Panc1 (cell line): ENCODE measurements around the gene AFF2.

Experiments
- POLR2AphosphoS5 ChIP-seq: IDR thresholded peaks from 2 replicates; pipeline ENCODE4 v1.6.1; 2012; ENCODE audit warnings: mild to moderate bottlenecking, low read depth, low read length, moderate library complexity
- TF ChIP-seq, protein P1 (sequence below): fragments of 450-650 bp; IDR thresholded peaks from 2 replicates; pipeline ENCODE4 v1.5.1; 2017; ENCODE audit warnings: mild to moderate bottlenecking
- TF ChIP-seq, protein P2 (sequence below), 2 experiments: IDR thresholded peaks; 2 replicates each; pipeline ENCODE4 v1.6.1; 2011 to 2012; ENCODE audit warnings: low read depth in 2 of 2, control low read depth in 1 of 2, low read length in 1 of 2, mild to moderate bottlenecking in 1 of 2, moderate library complexity in 1 of 2; ENCODE audit not compliant: insufficient read depth in 1 of 2

DNA sequence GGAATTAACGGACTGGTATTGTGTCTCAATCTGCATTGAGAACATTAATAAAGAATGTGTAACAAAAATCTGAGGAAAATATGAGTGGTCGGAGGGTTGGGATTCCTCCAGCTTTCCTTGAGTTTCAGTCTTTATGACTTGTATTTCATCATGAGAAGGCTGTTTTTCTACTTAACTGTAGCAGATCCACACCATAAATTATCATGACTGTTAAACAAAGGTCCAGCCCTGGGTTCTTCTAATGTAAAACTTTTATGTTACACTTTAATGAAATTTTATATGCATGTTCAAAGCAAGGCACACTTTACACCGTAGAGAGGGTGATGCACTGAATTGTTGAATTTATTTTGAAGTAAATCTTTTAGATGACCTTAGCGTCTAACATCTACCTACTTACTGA is 7.0 kb downstream of the AFF2 start:
- no peak for TF ChIP-seq POLR2AphosphoS5
- TF ChIP-seq, protein P1, sequence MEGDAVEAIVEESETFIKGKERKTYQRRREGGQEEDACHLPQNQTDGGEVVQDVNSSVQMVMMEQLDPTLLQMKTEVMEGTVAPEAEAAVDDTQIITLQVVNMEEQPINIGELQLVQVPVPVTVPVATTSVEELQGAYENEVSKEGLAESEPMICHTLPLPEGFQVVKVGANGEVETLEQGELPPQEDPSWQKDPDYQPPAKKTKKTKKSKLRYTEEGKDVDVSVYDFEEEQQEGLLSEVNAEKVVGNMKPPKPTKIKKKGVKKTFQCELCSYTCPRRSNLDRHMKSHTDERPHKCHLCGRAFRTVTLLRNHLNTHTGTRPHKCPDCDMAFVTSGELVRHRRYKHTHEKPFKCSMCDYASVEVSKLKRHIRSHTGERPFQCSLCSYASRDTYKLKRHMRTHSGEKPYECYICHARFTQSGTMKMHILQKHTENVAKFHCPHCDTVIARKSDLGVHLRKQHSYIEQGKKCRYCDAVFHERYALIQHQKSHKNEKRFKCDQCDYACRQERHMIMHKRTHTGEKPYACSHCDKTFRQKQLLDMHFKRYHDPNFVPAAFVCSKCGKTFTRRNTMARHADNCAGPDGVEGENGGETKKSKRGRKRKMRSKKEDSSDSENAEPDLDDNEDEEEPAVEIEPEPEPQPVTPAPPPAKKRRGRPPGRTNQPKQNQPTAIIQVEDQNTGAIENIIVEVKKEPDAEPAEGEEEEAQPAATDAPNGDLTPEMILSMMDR: no peak
- TF ChIP-seq, protein P2, sequence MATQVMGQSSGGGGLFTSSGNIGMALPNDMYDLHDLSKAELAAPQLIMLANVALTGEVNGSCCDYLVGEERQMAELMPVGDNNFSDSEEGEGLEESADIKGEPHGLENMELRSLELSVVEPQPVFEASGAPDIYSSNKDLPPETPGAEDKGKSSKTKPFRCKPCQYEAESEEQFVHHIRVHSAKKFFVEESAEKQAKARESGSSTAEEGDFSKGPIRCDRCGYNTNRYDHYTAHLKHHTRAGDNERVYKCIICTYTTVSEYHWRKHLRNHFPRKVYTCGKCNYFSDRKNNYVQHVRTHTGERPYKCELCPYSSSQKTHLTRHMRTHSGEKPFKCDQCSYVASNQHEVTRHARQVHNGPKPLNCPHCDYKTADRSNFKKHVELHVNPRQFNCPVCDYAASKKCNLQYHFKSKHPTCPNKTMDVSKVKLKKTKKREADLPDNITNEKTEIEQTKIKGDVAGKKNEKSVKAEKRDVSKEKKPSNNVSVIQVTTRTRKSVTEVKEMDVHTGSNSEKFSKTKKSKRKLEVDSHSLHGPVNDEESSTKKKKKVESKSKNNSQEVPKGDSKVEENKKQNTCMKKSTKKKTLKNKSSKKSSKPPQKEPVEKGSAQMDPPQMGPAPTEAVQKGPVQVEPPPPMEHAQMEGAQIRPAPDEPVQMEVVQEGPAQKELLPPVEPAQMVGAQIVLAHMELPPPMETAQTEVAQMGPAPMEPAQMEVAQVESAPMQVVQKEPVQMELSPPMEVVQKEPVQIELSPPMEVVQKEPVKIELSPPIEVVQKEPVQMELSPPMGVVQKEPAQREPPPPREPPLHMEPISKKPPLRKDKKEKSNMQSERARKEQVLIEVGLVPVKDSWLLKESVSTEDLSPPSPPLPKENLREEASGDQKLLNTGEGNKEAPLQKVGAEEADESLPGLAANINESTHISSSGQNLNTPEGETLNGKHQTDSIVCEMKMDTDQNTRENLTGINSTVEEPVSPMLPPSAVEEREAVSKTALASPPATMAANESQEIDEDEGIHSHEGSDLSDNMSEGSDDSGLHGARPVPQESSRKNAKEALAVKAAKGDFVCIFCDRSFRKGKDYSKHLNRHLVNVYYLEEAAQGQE (IDR thresholded peaks at IDR 0.05; ENCODE audit: insufficient read depth in 1 of 2, low read depth in 2 of 2, low read length in 1 of 2): no peak
